GM12874 (cell line): ENCODE measurements around the gene RNASET2.

Experiments used
- CTCF ChIP-seq: IDR thresholded peaks from 2 replicates; pipeline ENCODE4 v1.5.1; 2011; ENCODE audit warnings: low read depth, mild to moderate bottlenecking, control low read depth, low read length, moderate library complexity; ENCODE audit not compliant: insufficient read depth

Gene RNASET2

GRCh38 chr6:166980738-166981137 is 24.4 kb upstream of the RNASET2 start:
- no peak for TF ChIP-seq CTCF

- no peak for TF ChIP-seq CTCF
Measured at GRCh38 chr6:166977621-166978525, 21.5 kb upstream of the RNASET2 start.

GRCh38 chr6:166976636-166977035 is 20.3 kb upstream of the RNASET2 start:
- TF ChIP-seq CTCF = no peak

- no peak for TF ChIP-seq CTCF
Measured at GRCh38 chr6:166972101-166972500, 15.8 kb upstream of the RNASET2 start.

- TF ChIP-seq CTCF = no peak
Measured at GRCh38 chr6:166971271-166971670, 14.9 kb upstream of the RNASET2 start.

GRCh38 chr6:166970776-166971175 is 14.4 kb upstream of the RNASET2 start:
- TF ChIP-seq CTCF = no peak

- TF ChIP-seq CTCF = no peak
Measured at GRCh38 chr6:166970091-166970490, 13.7 kb upstream of the RNASET2 start.
